ENCODE measurements around the gene OSBPL6.

OSBPL6 gene

GRCh38 chr2:178413472-178414265 is 219.4 kb downstream of the OSBPL6 start:
- peak; percentile 65 for TF ChIP-seq POLR2A (IDR thresholded peaks at IDR 0.05; ENCODE audit: extremely low read depth, insufficient read length)
- peak; percentile 41 for TF ChIP-seq MAX (IDR thresholded peaks at IDR 0.05; ENCODE audit: low read depth, low read length)
- TF ChIP-seq MYC (IDR thresholded peaks at IDR 0.05; ENCODE audit: low read depth, low read length), result 0 out of 2 replicates have a peak, but pooled peaks have one; percentile 33
- TF ChIP-seq CTCF (IDR thresholded peaks at IDR 0.05; ENCODE audit: low read depth, low read length), result no peak
- peak overlapping the region; percentile 93 for H3K4me3 ChIP-seq (ENCODE audit: low read depth, low read length)
- peak; percentile 92 for DNase-seq (ENCODE audit: low read depth)

GRCh38 chr2:178414266-178415247 is 220.2 kb downstream of the OSBPL6 start:
- H3K4me3 ChIP-seq (ENCODE audit: low read depth, low read length), result peak overlapping the region; percentile 93
- TF ChIP-seq MAX (IDR thresholded peaks at IDR 0.05; ENCODE audit: low read depth, low read length) (peak; percentile 94), POLR2A (IDR thresholded peaks at IDR 0.05; ENCODE audit: extremely low read depth, insufficient read length) (peak; percentile 75), CTCF (IDR thresholded peaks at IDR 0.05; ENCODE audit: low read depth, low read length) (peak; percentile 91), MYC (IDR thresholded peaks at IDR 0.05; ENCODE audit: low read depth, low read length) (0 out of 2 replicates have a peak, but pooled peaks have one; percentile 71)
- peak; percentile 99 for DNase-seq (ENCODE audit: low read depth)

- no peak for TF ChIP-seq CTCF (IDR thresholded peaks at IDR 0.05; ENCODE audit: low read depth, low read length)
- no peak for TF ChIP-seq MAX (IDR thresholded peaks at IDR 0.05; ENCODE audit: low read depth, low read length)
- TF ChIP-seq MYC (IDR thresholded peaks at IDR 0.05; ENCODE audit: low read depth, low read length), result no peak
- DNase-seq (ENCODE audit: low read depth), result no peak
- peak overlapping the region; percentile 3 for H3K4me3 ChIP-seq (ENCODE audit: low read depth, low read length)
Observed at GRCh38 chr2:178415979-178416378, 221.7 kb downstream of the OSBPL6 start.

- TF ChIP-seq MAX (IDR thresholded peaks at IDR 0.05; ENCODE audit: low read depth, low read length) (no peak), POLR2A (IDR thresholded peaks at IDR 0.05; ENCODE audit: extremely low read depth, insufficient read length) (no peak), CTCF (IDR thresholded peaks at IDR 0.05; ENCODE audit: low read depth, low read length) (no peak), MYC (IDR thresholded peaks at IDR 0.05; ENCODE audit: low read depth, low read length) (no peak)
- DNase-seq (ENCODE audit: low read depth), result no peak
- H3K4me3 ChIP-seq (ENCODE audit: low read depth, low read length), result no peak overlapping the region
Observed at GRCh38 chr2:178417916-178418315, 223.6 kb downstream of the OSBPL6 start.

- H3K4me3 ChIP-seq (ENCODE audit: low read depth, low read length), result no peak overlapping the region
- TF ChIP-seq CTCF (IDR thresholded peaks at IDR 0.05; ENCODE audit: low read depth, low read length) (no peak), MYC (IDR thresholded peaks at IDR 0.05; ENCODE audit: low read depth, low read length) (no peak), MAX (IDR thresholded peaks at IDR 0.05; ENCODE audit: low read depth, low read length) (no peak), POLR2A (IDR thresholded peaks at IDR 0.05; ENCODE audit: extremely low read depth, insufficient read length) (no peak)
- no peak for DNase-seq (ENCODE audit: low read depth)
Observed at GRCh38 chr2:178418426-178418825, 224.1 kb downstream of the OSBPL6 start.

All from NB4 (cell line).